Sigmoid colon (tissue), 7 donors: ENCODE results near the gene CHN2. TPM values are rescaled to one million over a fixed set of nuclear protein-coding genes. Genes with fewer than 3 reads are reported as not detected.

Source experiments
- DNase-seq: peaks from one replicate; pipeline ENCODE4 v3.0.0-alpha.2; 2019
- H3K27ac ChIP-seq, 4 donors: fragments of 200-600 bp; sonication (generic); one replicate each; pipeline ENCODE4 v1.5.1; 2016 to 2019; ENCODE audit warnings: mild to moderate bottlenecking in 1 of 4
- H3K27me3 ChIP-seq, 3 donors: fragments of 200-600 bp; sonication (generic); one replicate each; pipeline ENCODE4 v1.5.1; 2019; ENCODE audit warnings: mild to moderate bottlenecking in 1 of 3
- H3K36me3 ChIP-seq, 4 donors: fragments of 200-600 bp; sonication (generic); one replicate each; pipeline ENCODE4 v1.5.1; 2016 to 2019
- H3K4me1 ChIP-seq, 4 donors: fragments of 200-600 bp; sonication (generic); one replicate each; pipeline ENCODE4 v1.5.1; 2017 to 2019
- H3K4me3 ChIP-seq, 4 donors: fragments of 200-600 bp; sonication (generic); one replicate each; pipeline ENCODE4 v1.5.1; 2017 to 2019; ENCODE audit warnings: mild to moderate bottlenecking in 2 of 4, moderate library complexity in 1 of 4
- H3K9me3 ChIP-seq, 4 donors: fragments of 200-600 bp in 3 of 4; sonication (generic) in 3 of 4; one replicate each; pipeline versions ENCODE4 v1.5.1 to v1.6.1; 2013 to 2019
- EP300 ChIP-seq, 4 donors: sonication (generic); formaldehyde crosslinking; IDR thresholded peaks; one replicate each; pipeline ENCODE4 v1.6.1; 2017; ENCODE audit warnings: antibody characterized with exemption in 4 of 4
- POLR2A ChIP-seq, 2 donors: fragments of 450-650 bp; IDR thresholded peaks; one replicate each; pipeline ENCODE4 v1.6.1; 2016; ENCODE audit warnings: antibody characterized with exemption in 2 of 2, mild to moderate bottlenecking in 2 of 2, moderate library complexity in 2 of 2
- POLR2AphosphoS5 ChIP-seq, 4 donors: sonication (generic); formaldehyde crosslinking; IDR thresholded peaks; one replicate each; pipeline ENCODE4 v1.6.1; 2017; ENCODE audit warnings: antibody characterized with exemption in 4 of 4
- WGBS, 2 donors: extraction: QIAGEN DNeasy Blood & Tissue Kit; methylation state at CpG; one replicate each; pipeline ENCODE4 v1.1.7; 2013; 5-methylcytosine and 5-hydroxymethylcytosine counted together
- intact Hi-C: fragments of 100-400 bp; cut with DNase I; formaldehyde crosslinking; loops from one replicate; pipeline ENCODE4 v1.15.1; 2023
- polyA plus RNA-seq, 3 donors: library from polyadenylated mRNA; stranded (reverse); fragments of 200-250 nt; gene quantifications; one replicate each; pipeline ENCODE4 v1.2.3, GENCODE V29; 2013
- total RNA-seq, 4 donors: library from RNA; depleted of rRNA; stranded (reverse); fragments of >200 nt; gene quantifications; one replicate each; pipeline ENCODE4 v1.1.0, GENCODE V29; 2016
- TF ChIP-seq, protein P1 (sequence below), 4 experiments: fragments of 450-650 bp in 3 of 4; fragments of 200-600 bp in 1 of 4; IDR thresholded peaks; one replicate each; pipeline ENCODE4 v1.5.1; 2016 to 2019; ENCODE audit warnings: antibody characterized with exemption in 4 of 4, mild to moderate bottlenecking in 3 of 4, moderate library complexity in 2 of 4
- donor health status: healthy with polysubstance abuse.
- donor health status: Bipolar disorder and iron deficiency.
- donor health status: healthy.

Gene CHN2
- total and polyA plus RNA-seq, 7 donors, result 4.2 to 37.7 (median 15.8) TPM

DNA sequence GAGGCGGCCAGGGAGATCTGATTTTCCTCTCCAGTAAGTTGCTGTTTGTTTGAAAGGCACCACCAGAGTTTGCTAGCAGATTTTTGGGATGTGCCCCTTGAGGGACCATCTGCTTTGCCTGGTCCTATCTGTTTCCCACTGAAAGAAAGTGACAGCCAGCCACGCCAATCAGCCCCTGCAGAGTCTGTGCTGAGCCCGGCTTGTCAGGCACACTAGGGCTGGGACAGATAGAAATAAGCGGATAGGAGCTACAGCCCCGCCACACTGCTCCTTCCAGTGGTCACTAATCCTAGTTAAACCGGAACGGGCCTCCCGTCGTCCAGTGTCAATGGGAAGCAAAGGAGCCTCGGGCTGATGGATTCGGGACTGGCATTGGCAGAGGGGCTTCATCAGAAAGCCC, 207.2 kb downstream of the CHN2 start:
- Histone ChIP-seq H3K4me1 (no peaks in the 10 kb centered on the region), H3K27me3 (no peaks in the 10 kb centered on the region), H3K27ac (no peak overlapping the region), H3K4me3 (no peak overlapping the region), H3K9me3 (no peaks in the 10 kb centered on the region), H3K36me3 (no peaks in the 10 kb centered on the region)
- no peak for TF ChIP-seq POLR2A (IDR thresholded peaks at IDR 0.05)
- TF ChIP-seq, protein P1, sequence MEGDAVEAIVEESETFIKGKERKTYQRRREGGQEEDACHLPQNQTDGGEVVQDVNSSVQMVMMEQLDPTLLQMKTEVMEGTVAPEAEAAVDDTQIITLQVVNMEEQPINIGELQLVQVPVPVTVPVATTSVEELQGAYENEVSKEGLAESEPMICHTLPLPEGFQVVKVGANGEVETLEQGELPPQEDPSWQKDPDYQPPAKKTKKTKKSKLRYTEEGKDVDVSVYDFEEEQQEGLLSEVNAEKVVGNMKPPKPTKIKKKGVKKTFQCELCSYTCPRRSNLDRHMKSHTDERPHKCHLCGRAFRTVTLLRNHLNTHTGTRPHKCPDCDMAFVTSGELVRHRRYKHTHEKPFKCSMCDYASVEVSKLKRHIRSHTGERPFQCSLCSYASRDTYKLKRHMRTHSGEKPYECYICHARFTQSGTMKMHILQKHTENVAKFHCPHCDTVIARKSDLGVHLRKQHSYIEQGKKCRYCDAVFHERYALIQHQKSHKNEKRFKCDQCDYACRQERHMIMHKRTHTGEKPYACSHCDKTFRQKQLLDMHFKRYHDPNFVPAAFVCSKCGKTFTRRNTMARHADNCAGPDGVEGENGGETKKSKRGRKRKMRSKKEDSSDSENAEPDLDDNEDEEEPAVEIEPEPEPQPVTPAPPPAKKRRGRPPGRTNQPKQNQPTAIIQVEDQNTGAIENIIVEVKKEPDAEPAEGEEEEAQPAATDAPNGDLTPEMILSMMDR (IDR thresholded peaks at IDR 0.05), result no peak
- DNase-seq, result no peak
- WGBS, 2 donors, result 89 to 94% methylated on average over 11 of the region's 11 CpGs
- intact Hi-C loops, result no loop called here

DNA sequence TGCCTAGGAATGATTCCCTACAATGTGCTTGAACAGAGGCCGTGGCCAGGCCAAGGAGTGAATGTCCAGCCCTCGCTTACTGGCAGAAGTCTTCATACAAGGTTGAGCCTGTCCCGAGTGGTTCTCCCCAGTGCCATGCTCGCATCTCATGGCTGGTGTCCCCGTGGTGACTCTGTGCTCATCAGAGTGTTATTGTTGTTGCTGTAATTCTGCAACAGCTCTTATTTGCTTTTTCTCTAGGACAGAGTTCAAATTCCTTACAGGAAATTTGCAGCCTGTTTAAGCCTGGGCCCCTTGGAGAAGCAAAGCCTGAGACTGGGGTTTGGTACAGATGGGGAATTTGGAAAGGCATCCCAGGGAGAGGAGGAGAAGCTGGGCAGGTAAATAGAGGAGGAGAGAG, 211.3 kb downstream of the CHN2 start:
- TF ChIP-seq POLR2AphosphoS5 (IDR thresholded peaks at IDR 0.05) (no peak), EP300 (IDR thresholded peaks at IDR 0.05) (no peak), POLR2A (IDR thresholded peaks at IDR 0.05) (no peak)
- TF ChIP-seq, protein P1 (IDR thresholded peaks at IDR 0.05), result no peak
- H3K27ac ChIP-seq, result no peak overlapping the region
- no peaks in the 10 kb centered on the region for H3K27me3 ChIP-seq
- no peak overlapping the region for H3K4me3 ChIP-seq
- WGBS, 2 donors, result 47 to 76% methylated on average over 5 of the region's 5 CpGs
- H3K9me3 ChIP-seq, result no peaks in the 10 kb centered on the region
- DNase-seq, result no peak
- intact Hi-C loops, result loop anchor here (5.0 kb wide), 1 partner anchor 299 kb away; no protein-coding TSS in a partner anchor
- no peaks in the 10 kb centered on the region for H3K36me3 ChIP-seq
- no peaks in the 10 kb centered on the region for H3K4me1 ChIP-seq

DNA sequence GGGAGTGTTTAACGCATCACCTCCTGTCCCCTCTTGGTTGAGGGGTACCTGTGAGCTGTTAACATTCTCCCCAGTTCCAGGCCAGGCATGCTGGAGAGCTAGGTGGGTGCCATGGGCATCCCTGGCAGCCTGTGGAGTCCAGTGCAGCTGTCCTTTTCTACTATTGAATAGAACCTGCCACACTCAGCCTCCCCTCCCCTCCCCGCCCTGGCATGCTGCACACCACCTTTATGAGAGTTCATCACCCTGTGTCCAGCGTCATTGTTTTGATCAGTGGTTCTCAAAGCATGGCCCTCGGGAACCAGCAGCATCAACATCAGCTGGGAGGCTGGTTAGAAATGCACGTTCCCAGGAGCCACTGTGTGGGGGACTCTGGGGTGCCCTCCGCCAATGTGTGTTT, 211.8 kb downstream of the CHN2 start:
- no peaks in the 10 kb centered on the region for H3K9me3 ChIP-seq
- intact Hi-C loops, result loop anchor here (5.0 kb wide), 1 partner anchor 299 kb away; no protein-coding TSS in a partner anchor
- no peak overlapping the region for H3K4me3 ChIP-seq
- TF ChIP-seq POLR2A (IDR thresholded peaks at IDR 0.05) (no peak), POLR2AphosphoS5 (IDR thresholded peaks at IDR 0.05) (no peak), EP300 (IDR thresholded peaks at IDR 0.05) (no peak)
- TF ChIP-seq, protein P1 (IDR thresholded peaks at IDR 0.05), result no peak
- DNase-seq, result no peak
- 71 to 87% methylated on average over 6 of the region's 6 CpGs for WGBS, 2 donors
- no peaks in the 10 kb centered on the region for H3K27me3 ChIP-seq
- no peaks in the 10 kb centered on the region for H3K4me1 ChIP-seq
- no peaks in the 10 kb centered on the region for H3K36me3 ChIP-seq
- no peak overlapping the region for H3K27ac ChIP-seq

DNA sequence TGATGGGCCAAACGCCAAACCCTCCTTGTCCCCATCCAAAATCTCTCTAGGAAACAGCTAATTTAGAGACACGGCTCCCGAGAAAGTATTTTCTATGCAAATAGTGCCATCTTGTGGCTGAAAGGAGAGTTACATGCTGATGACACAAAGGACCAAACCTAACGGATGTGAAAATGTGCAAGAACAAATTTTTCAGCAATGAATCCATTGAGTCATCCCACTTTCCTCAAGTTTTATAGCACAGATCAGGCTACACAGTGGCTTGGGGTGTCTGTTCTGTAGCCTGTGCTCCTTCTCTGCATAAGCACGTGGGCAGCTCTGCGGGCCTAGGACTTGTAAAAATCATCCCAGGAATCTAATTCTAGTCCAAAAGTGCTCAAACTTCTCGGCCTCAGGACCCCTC, 214.3 kb downstream of the CHN2 start:
- no peaks in the 10 kb centered on the region for H3K27me3 ChIP-seq
- WGBS, 2 donors, result 21 to 27% methylated on average over 7 of the region's 7 CpGs
- intact Hi-C loops, result loop anchor here (1.0 to 5.0 kb wide), 3 partner anchors 220 to 487 kb away; no protein-coding TSS in a partner anchor
- DNase-seq, result no peak
- TF ChIP-seq, protein P1 (IDR thresholded peaks at IDR 0.05), result peak; percentile 74 to 88 (median 80)
- TF ChIP-seq POLR2AphosphoS5 (IDR thresholded peaks at IDR 0.05) (no peak), EP300 (IDR thresholded peaks at IDR 0.05) (no peak)
- H3K36me3 ChIP-seq, result no peaks in the 10 kb centered on the region
- no peak overlapping the region for H3K4me3 ChIP-seq
- H3K9me3 ChIP-seq, result no peaks in the 10 kb centered on the region
- H3K27ac ChIP-seq, result no peak overlapping the region
- H3K4me1 ChIP-seq, result no peaks in the 10 kb centered on the region

DNA sequence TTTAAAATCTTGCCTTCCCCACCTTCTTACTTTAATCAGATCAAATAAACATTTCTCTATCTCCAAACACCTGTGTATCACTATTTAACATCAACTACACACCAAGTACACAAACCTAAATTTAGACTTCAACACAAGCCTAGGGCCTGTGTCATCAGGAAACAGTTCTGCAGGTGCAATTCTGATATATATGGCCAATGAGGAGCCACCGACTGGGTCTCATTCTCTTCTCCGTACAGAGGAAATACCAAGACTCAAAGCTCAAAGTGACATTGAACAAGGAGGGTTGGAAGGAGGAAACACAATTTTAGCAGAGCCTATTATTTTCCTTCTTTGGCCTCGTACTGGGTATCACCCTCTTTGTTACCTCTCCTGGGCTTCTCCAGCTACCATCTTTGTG, 216.4 kb downstream of the CHN2 start:
- 51 to 64% methylated on average over 3 of the region's 3 CpGs for WGBS, 2 donors
- Histone ChIP-seq H3K27me3 (no peaks in the 10 kb centered on the region), H3K4me3 (no peak overlapping the region), H3K4me1 (no peaks in the 10 kb centered on the region), H3K27ac (no peak overlapping the region), H3K36me3 (no peaks in the 10 kb centered on the region), H3K9me3 (no peaks in the 10 kb centered on the region)
- intact Hi-C loops, result no loop called here
- TF ChIP-seq, protein P1 (IDR thresholded peaks at IDR 0.05), result no peak
- TF ChIP-seq POLR2AphosphoS5 (IDR thresholded peaks at IDR 0.05) (no peak), EP300 (IDR thresholded peaks at IDR 0.05) (no peak), POLR2A (IDR thresholded peaks at IDR 0.05) (no peak)
- DNase-seq, result no peak
